K562 (cell line): ENCODE results near the gene ADGRE3. TPM values are rescaled to one million over a fixed set of nuclear protein-coding genes. Genes with fewer than 3 reads are reported as not detected.

Source experiments
- ATAC-seq: fragments of 200-7000 bp; cut with Tn5 transposase; 3 replicates; pipeline ENCODE4 v1.9.1; 2020; ENCODE audit warnings: moderate library complexity
- BruUV-seq: library from RNA; stranded (reverse); fragments of 400-500 nt; replicated peaks from 2 replicates; lab custom pipeline; 2021; lab: Mats Ljungman, UMichigan
- CTCF ChIA-PET: fragments of 300-600 bp; formaldehyde crosslinking; extraction: SDS; loops from one replicate; lab custom pipeline; 2021; ENCODE audit warnings: low intra/inter-chr PET ratio; lab: Yijun Ruan, JAX
- POLR2A ChIA-PET: fragments of 300-600, 350-650 bp; sonication (Branson Sonifier 250); formaldehyde crosslinking; extraction: SDS; loops from one replicate; lab custom pipeline; 2021; ENCODE audit warnings: antibody characterized with exemption, inconsistent platforms; lab: Yijun Ruan, JAX
- DNase-seq, 4 experiments: peaks; one replicate each; pipeline versions ENCODE4 v3.0.0 to v3.0.0-alpha.2; 2011 to 2018; ENCODE audit warnings: low spot score in 3 of 4, mixed read lengths in 3 of 4; ENCODE audit errors: extremely low read depth in 1 of 4
- FAIRE-seq: peaks from 2 replicates; lab custom pipeline; 2011; peaks lifted over from hg19 to GRCh38; lab: Jason Lieb, UNC
- H2AFZ ChIP-seq: 2 replicates; pipeline ENCODE4 v1.6.0; 2011; ENCODE audit warnings: low read depth, low read length, control low read depth, inconsistent platforms
- H3K27ac ChIP-seq: fragments of 200-600 bp; 3 replicates; pipeline ENCODE4 v1.8.0; 2011; ENCODE audit warnings: low read depth, mild to moderate bottlenecking, control low read depth, inconsistent platforms, low read length, moderate library complexity, mixed read lengths; ENCODE audit errors: extremely low read depth
- H3K27me3 ChIP-seq, 2 experiments: fragments of 300-600 bp in 1 of 2; 2 replicates in 1 of 2; 3 replicates in 1 of 2; pipeline versions ENCODE4 v1.6.0 to v1.8.0; 2011; ENCODE audit warnings: inconsistent platforms in 2 of 2, low read length in 2 of 2, mild to moderate bottlenecking in 1 of 2, mixed read lengths in 1 of 2, moderate library complexity in 1 of 2; ENCODE audit not compliant: control insufficient read depth in 2 of 2, insufficient read depth in 2 of 2
- H3K36me3 ChIP-seq: fragments of 300-600 bp; 3 replicates; pipeline ENCODE4 v1.8.0; 2011; ENCODE audit warnings: mild to moderate bottlenecking, low read length, inconsistent platforms; ENCODE audit not compliant: control insufficient read depth, insufficient read depth
- H3K4me1 ChIP-seq, 2 experiments: fragments of 200-600 bp in 1 of 2; replicated peaks in 1 of 2; 2 replicates in 1 of 2; 3 replicates in 1 of 2; pipeline versions ENCODE4 v1.5.1 to v1.8.0; 2011; ENCODE audit warnings: inconsistent platforms in 2 of 2, low read length in 2 of 2, mild to moderate bottlenecking in 1 of 2, mixed read lengths in 1 of 2, moderate library complexity in 1 of 2; ENCODE audit not compliant: control insufficient read depth in 2 of 2, insufficient read depth in 2 of 2
- H3K4me2 ChIP-seq: 2 replicates; pipeline ENCODE4 v1.6.1; 2011; ENCODE audit warnings: low read length, control low read depth, inconsistent platforms, mixed read lengths; ENCODE audit not compliant: insufficient read depth
- H3K4me3 ChIP-seq: fragments of 200-600 bp; sonication (generic), shearing (Covaris generic); 2 replicates; pipeline ENCODE4 v1.5.1; 2016; ENCODE audit warnings: control low read depth, inconsistent platforms
- H3K79me2 ChIP-seq: fragments of 200-600 bp; 3 replicates; pipeline ENCODE4 v1.8.0; 2011; ENCODE audit warnings: low read length, inconsistent platforms; ENCODE audit not compliant: control insufficient read depth, insufficient read depth
- H3K9ac ChIP-seq, 2 experiments: 2 replicates each; pipeline versions ENCODE4 v1.6.0 to v1.6.1; 2011; ENCODE audit warnings: low read depth in 2 of 2, low read length in 2 of 2, control low read depth in 1 of 2, inconsistent platforms in 1 of 2, mild to moderate bottlenecking in 1 of 2, mixed read lengths in 1 of 2; ENCODE audit not compliant: insufficient read depth in 1 of 2
- H3K9me1 ChIP-seq: one replicate; pipeline ENCODE4 v1.6.0; 2011; ENCODE audit warnings: inconsistent platforms, mild to moderate bottlenecking, low read length, moderate library complexity; ENCODE audit not compliant: control insufficient read depth, insufficient read depth
- H3K9me3 ChIP-seq: replicated peaks from 2 replicates; pipeline ENCODE4 v1.5.1; 2011; ENCODE audit warnings: low read depth, low read length, inconsistent platforms; ENCODE audit not compliant: control insufficient read depth, insufficient read depth
- H4K20me1 ChIP-seq: replicated peaks from 2 replicates; pipeline ENCODE4 v1.6.1; 2011; ENCODE audit warnings: low read length, inconsistent platforms, mixed read lengths; ENCODE audit not compliant: control insufficient read depth, insufficient read depth
- CBFA2T2 ChIP-seq: fragments of 450-650 bp; conservative IDR thresholded peaks from 2 replicates; pipeline ENCODE4 v1.6.1; 2017; ENCODE audit warnings: mild to moderate bottlenecking
- CBFA2T3 ChIP-seq: fragments of 450-650 bp; IDR thresholded peaks from 2 replicates; pipeline ENCODE4 v1.6.1; 2017
- CCAR2 ChIP-seq: fragments of 200-400 bp; formaldehyde crosslinking; IDR thresholded peaks from 2 replicates; pipeline ENCODE4 v1.6.1; 2017; ENCODE audit warnings: mild to moderate bottlenecking, low read depth, low read length
- KLF1 ChIP-seq: fragments of 450-650 bp; IDR thresholded peaks from 2 replicates; pipeline ENCODE4 v1.6.1; 2016; ENCODE audit warnings: missing genetic modification characterization, missing compliant biosample characterization
- RBM25 ChIP-seq: fragments of 200-400 bp; formaldehyde crosslinking; IDR thresholded peaks from 2 replicates; pipeline ENCODE4 v1.6.1; 2018; ENCODE audit warnings: low read length, low read depth, moderate library complexity; ENCODE audit not compliant: severe bottlenecking
- RFX7 ChIP-seq: fragments of 250-450 bp; sonication (Bioruptor Pico); IDR thresholded peaks from 2 replicates; pipeline ENCODE4 v1.5.1; 2021; ENCODE audit warnings: mild to moderate bottlenecking
- ZBED1 ChIP-seq: IDR thresholded peaks from 2 replicates; pipeline ENCODE4 v1.6.1; 2014
- ZFP36 ChIP-seq: fragments of 150-350 bp; IDR thresholded peaks from 2 replicates; pipeline ENCODE4 v1.6.1; 2018; ENCODE audit warnings: low read length, low read depth; ENCODE audit not compliant: partially characterized antibody
- ZNF3 ChIP-seq: fragments of 250-450 bp; sonication (Bioruptor Pico); IDR thresholded peaks from 2 replicates; pipeline ENCODE4 v1.5.0; 2021; ENCODE audit warnings: mild to moderate bottlenecking, moderate library complexity
- ZNF316 ChIP-seq: fragments of 450-650 bp; IDR thresholded peaks from 2 replicates; pipeline ENCODE4 v1.6.1; 2016
- ZNF507 ChIP-seq: conservative IDR thresholded peaks from 2 replicates; pipeline ENCODE4 v1.6.1; 2017; ENCODE audit warnings: missing genetic modification characterization, missing compliant biosample characterization
- WGBS: fragments of 100-300 bp; shearing (Covaris generic); methylation state at CpG from one replicate; pipeline ENCODE4 v1.1.6; 2016; ENCODE audit warnings: low coverage, mixed read lengths; ENCODE audit not compliant: insufficient coverage; ENCODE audit errors: missing lambda C conversion rate; 5-methylcytosine and 5-hydroxymethylcytosine counted together
- in situ Hi-C: fragments of 300-500 bp; cut with MboI; formaldehyde crosslinking; loops from 4 replicates; pipeline ENCODE4 v1.15.0; 2018; ENCODE audit warnings: inconsistent platforms, mixed read lengths
- intact Hi-C: fragments of 100-400 bp; cut with micrococcal nuclease; formaldehyde crosslinking; loops from 2 replicates; pipeline ENCODE4 v1.14.2; 2022
- polyA plus RNA-seq, 8 experiments: library from polyadenylated mRNA; depleted of rRNA in 4 of 8; stranded (reverse) in 5 of 8; unstranded in 3 of 8; fragments of >200 nt; fragmentation: Nextera tagmentation in 2 of 8; fragmentation: Illumina TruSeq in 1 of 8; extraction: Ambion mirVana in 2 of 8; extraction: Trizol in 1 of 8; gene quantifications; 2 replicates each; pipeline versions ENCODE4 v1.2.1 to v1.2.3, GENCODE V29; 2011 to 2014; ENCODE audit warnings: inconsistent platforms in 1 of 8, missing spikeins in 1 of 8
- total RNA-seq, 7 experiments: library from RNA; depleted of rRNA in 6 of 7; stranded (reverse); fragments of >200 nt in 6 of 7; fragmentation: Illumina TruSeq in 2 of 7; extraction: Trizol in 2 of 7; gene quantifications; 2 replicates each; pipeline versions ENCODE4 v1.2.1 to v1.2.3, GENCODE V29; 2011 to 2021; ENCODE audit warnings: low replicate concordance in 1 of 7
- TF ChIP-seq, protein P1 (sequence below), 3 experiments: IDR thresholded peaks in 2 of 3; conservative IDR thresholded peaks in 1 of 3; 2 replicates each; pipeline ENCODE4 v1.5.1; 2011 to 2012; ENCODE audit warnings: low read length in 3 of 3, mild to moderate bottlenecking in 3 of 3, control low read depth in 2 of 3, improper control_type of control experiment in 1 of 3, inconsistent platforms in 1 of 3, low read depth in 1 of 3, mixed read lengths in 1 of 3, moderate library complexity in 1 of 3; ENCODE audit not compliant: insufficient read depth in 2 of 3
- TF ChIP-seq, protein P2 (sequence below): fragments of 250-450 bp; sonication (Bioruptor Pico); IDR thresholded peaks from 2 replicates; pipeline ENCODE4 v1.4.0; 2020; ENCODE audit warnings: borderline replicate concordance
- TF ChIP-seq, protein P3 (sequence below): fragments of 200-800 bp; sonication (Bioruptor generic); IDR thresholded peaks from 2 replicates; pipeline ENCODE4 v1.6.1; 2016; ENCODE audit warnings: missing genetic modification characterization, missing compliant biosample characterization

The ADGRE3 gene
- total and polyA plus RNA-seq, 9 of the 15 experiments (the other 6 are each of a cell fraction or from before 2014, with no cell fraction given): not detected

DNA sequence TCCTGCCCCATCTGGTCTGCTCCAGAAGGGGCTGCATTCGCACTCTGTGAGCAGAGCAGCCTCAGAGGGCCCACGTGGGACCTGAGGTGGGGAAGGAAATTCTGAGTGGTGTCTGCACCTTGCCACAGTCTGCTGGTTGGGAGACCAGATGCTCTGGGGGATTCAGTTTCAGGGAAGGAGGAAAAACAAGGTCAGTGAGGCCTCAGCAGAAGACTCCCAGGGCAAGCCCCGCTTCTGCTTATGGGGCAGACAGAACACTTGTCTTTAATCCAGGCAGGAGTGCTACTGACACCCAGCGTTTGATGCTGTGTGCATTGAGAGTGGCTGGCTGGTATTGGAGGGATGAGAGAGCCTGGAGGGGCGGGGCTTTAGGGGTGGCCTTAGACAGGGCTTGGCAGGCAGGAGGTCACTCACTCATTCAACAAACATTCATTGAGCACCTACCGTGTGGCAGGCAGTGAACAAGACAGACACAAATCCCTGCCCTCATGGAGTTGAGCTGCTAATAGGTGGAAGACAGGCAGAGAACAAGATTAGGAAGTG, 96.7 kb downstream of the ADGRE3 start:
- Histone ChIP-seq H3K27ac (no peak overlapping the region), H3K4me3 (no peak overlapping the region), H3K27me3 (peaks cover 0 to under 1% of the 10 kb centered on the region in 2 experiments; a peak in 1 of 5 replicates), H3K4me2 (no peak overlapping the region), H4K20me1 (no peaks in the 10 kb centered on the region; the same call in 1 of the 2 replicates), H2AFZ (no peak overlapping the region), H3K79me2 (no peaks in the 10 kb centered on the region), H3K9me1 (no peaks in the 10 kb centered on the region), H3K36me3 (no peaks in the 10 kb centered on the region)
- 32% methylated on average over 6 of the region's 6 CpGs for WGBS
- in situ Hi-C loops: loop anchor here (10.0 kb wide), 2 partner anchors 207 to 317 kb away; no protein-coding TSS in a partner anchor
- peak in 2 of 4 experiments; percentile 21 to 35 for DNase-seq
- TF ChIP-seq, protein P1, sequence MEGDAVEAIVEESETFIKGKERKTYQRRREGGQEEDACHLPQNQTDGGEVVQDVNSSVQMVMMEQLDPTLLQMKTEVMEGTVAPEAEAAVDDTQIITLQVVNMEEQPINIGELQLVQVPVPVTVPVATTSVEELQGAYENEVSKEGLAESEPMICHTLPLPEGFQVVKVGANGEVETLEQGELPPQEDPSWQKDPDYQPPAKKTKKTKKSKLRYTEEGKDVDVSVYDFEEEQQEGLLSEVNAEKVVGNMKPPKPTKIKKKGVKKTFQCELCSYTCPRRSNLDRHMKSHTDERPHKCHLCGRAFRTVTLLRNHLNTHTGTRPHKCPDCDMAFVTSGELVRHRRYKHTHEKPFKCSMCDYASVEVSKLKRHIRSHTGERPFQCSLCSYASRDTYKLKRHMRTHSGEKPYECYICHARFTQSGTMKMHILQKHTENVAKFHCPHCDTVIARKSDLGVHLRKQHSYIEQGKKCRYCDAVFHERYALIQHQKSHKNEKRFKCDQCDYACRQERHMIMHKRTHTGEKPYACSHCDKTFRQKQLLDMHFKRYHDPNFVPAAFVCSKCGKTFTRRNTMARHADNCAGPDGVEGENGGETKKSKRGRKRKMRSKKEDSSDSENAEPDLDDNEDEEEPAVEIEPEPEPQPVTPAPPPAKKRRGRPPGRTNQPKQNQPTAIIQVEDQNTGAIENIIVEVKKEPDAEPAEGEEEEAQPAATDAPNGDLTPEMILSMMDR (IDR thresholded peaks at IDR 0.05 in 2 of 3, conservative IDR thresholded peaks at IDR 0.05 in 1 of 3; ENCODE audit: insufficient read depth in 2 of 3, low read depth in 1 of 3, low read length in 3 of 3): peak in 1 of 3 experiments; percentile 1; a peak in 1 of 6 replicates
- no peak for TF ChIP-seq CBFA2T2
- TF ChIP-seq ZBED1: no peak
- TF ChIP-seq ZFP36: no peak
- TF ChIP-seq KLF1 (tag): no peak
- TF ChIP-seq, protein P2, sequence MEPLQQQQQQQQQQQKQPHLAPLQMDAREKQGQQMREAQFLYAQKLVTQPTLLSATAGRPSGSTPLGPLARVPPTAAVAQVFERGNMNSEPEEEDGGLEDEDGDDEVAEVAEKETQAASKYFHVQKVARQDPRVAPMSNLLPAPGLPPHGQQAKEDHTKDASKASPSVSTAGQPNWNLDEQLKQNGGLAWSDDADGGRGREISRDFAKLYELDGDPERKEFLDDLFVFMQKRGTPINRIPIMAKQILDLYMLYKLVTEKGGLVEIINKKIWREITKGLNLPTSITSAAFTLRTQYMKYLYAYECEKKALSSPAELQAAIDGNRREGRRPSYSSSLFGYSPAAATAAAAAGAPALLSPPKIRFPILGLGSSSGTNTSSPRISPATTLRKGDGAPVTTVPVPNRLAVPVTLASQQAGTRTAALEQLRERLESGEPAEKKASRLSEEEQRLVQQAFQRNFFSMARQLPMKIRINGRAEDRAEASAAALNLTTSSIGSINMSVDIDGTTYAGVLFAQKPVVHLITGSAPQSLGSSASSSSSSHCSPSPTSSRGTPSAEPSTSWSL (CRISPR knock-in tag): no peak
- no peak for TF ChIP-seq RFX7 (CRISPR knock-in tag)
- peak; percentile 50 for TF ChIP-seq ZNF316
- 0 out of 2 replicates have a peak, but pooled peaks have one; percentile 11 for TF ChIP-seq CBFA2T3
- TF ChIP-seq ZNF507 (tag): no peak
- TF ChIP-seq CCAR2: no peak
- TF ChIP-seq, protein P3, sequence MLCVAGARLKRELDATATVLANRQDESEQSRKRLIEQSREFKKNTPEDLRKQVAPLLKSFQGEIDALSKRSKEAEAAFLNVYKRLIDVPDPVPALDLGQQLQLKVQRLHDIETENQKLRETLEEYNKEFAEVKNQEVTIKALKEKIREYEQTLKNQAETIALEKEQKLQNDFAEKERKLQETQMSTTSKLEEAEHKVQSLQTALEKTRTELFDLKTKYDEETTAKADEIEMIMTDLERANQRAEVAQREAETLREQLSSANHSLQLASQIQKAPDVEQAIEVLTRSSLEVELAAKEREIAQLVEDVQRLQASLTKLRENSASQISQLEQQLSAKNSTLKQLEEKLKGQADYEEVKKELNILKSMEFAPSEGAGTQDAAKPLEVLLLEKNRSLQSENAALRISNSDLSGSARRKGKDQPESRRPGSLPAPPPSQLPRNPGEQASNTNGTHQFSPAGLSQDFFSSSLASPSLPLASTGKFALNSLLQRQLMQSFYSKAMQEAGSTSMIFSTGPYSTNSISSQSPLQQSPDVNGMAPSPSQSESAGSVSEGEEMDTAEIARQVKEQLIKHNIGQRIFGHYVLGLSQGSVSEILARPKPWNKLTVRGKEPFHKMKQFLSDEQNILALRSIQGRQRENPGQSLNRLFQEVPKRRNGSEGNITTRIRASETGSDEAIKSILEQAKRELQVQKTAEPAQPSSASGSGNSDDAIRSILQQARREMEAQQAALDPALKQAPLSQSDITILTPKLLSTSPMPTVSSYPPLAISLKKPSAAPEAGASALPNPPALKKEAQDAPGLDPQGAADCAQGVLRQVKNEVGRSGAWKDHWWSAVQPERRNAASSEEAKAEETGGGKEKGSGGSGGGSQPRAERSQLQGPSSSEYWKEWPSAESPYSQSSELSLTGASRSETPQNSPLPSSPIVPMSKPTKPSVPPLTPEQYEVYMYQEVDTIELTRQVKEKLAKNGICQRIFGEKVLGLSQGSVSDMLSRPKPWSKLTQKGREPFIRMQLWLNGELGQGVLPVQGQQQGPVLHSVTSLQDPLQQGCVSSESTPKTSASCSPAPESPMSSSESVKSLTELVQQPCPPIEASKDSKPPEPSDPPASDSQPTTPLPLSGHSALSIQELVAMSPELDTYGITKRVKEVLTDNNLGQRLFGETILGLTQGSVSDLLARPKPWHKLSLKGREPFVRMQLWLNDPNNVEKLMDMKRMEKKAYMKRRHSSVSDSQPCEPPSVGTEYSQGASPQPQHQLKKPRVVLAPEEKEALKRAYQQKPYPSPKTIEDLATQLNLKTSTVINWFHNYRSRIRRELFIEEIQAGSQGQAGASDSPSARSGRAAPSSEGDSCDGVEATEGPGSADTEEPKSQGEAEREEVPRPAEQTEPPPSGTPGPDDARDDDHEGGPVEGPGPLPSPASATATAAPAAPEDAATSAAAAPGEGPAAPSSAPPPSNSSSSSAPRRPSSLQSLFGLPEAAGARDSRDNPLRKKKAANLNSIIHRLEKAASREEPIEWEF (CRISPR knock-in tag): no peak
- TF ChIP-seq RBM25: no peak
- TF ChIP-seq ZNF3 (CRISPR knock-in tag): peak; percentile 65; the same call in 1 of the 2 replicates
- TF ChIP-seq, all 486 proteins: peak for 4
- Histone ChIP-seq H3K9ac (peak overlapping the region in 1 of 2 experiments; percentile 66; a peak in 2 of 4 replicates), H3K4me1 (peaks cover 7 to 8% of the 10 kb centered on the region in 2 experiments; a peak in 3 of 5 replicates), H3K9me3 (no peaks in the 10 kb centered on the region)
- peak; percentile 43 for ATAC-seq
- no TSS peak for BruUV-seq
- ChIA-PET POLR2A (interaction anchor here (0.6 kb wide), 1 partner anchor 42 kb away, joined by 3 read pairs; no protein-coding TSS in a partner anchor), CTCF (no interaction called here)
- FAIRE-seq: no peak
- intact Hi-C loops: no loop called here
